ENCODE data around the gene LRRC2.

The LRRC2 gene

DNA sequence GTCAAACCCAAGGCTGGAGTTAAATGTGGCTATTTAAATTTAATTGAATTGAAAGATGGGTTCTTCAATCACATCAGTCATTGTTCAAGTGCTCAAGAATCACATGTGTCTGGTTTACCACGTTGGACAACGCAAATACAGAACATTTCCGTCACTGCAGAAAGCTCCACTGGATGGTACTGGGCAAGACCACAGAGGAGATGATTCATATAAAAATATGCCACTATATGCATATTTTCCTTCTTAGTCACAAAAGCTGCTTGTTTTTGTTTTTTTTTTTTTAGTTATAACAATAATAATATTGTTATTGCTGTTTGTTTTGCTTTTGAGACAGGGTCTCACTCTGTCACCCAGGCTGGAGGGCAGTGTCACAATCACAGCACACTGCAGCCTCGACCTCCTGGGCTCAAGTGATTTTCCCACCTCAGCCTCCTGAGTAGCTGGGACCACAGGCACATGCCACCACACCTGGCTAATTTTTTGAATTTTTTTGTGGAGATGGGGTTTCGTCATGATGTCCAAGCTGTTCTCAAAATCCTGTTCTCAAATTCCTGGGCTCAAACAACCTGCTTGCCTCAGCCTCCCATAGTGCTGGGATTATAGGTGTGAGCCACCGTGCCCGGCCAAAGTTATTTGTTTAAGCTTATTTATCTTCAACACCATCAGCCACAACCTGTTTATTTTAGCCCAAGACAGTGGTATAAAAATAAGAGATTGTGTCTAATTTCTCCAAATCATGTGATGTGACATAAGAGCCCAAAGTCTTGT lies 48.9 kb downstream of the LRRC2 start:
- ATAC-seq (ENCODE audit: insufficient read depth, low read depth) (no peak), DNase-seq (no peak)
- H2AFZ ChIP-seq (ENCODE audit: low read depth, low read length): 0 out of 2 replicates have a peak overlapping the region, but pooled peaks have one; percentile 8
- H3K36me3 ChIP-seq (ENCODE audit: insufficient read depth, low read length): no peaks in the 10 kb centered on the region
- no peak for TF ChIP-seq EZH2 (IDR thresholded peaks at IDR 0.05; ENCODE audit: borderline replicate concordance, low read depth, low read length, severe bottlenecking)
- TF ChIP-seq CTCF (IDR thresholded peaks at IDR 0.05; ENCODE audit: borderline replicate concordance, extremely low read depth, low read length, poor library complexity, severe bottlenecking): no peak
- no peak overlapping the region for H3K4me3 ChIP-seq (ENCODE audit: low read depth in 1 of 2, low read length in 2 of 2)
- no peak overlapping the region; the same call in 1 of the 2 replicates for H3K27ac ChIP-seq (ENCODE audit: low read length)
- no peaks in the 10 kb centered on the region for H3K27me3 ChIP-seq (ENCODE audit: insufficient read depth, low read length, poor library complexity)
- H3K4me1 ChIP-seq (ENCODE audit: insufficient read depth, low read length): peaks cover 6% of the 10 kb centered on the region
- no peaks in the 10 kb centered on the region for H4K20me1 ChIP-seq (ENCODE audit: insufficient read depth, low read length)
- H3K79me2 ChIP-seq (ENCODE audit: insufficient read depth, low read length): no peaks in the 10 kb centered on the region
- H3K9ac ChIP-seq (ENCODE audit: low read depth, low read length): no peak overlapping the region
- no peak overlapping the region for H3K4me2 ChIP-seq (ENCODE audit: insufficient read depth, low read length)
- no peaks in the 10 kb centered on the region for H3K9me3 ChIP-seq (ENCODE audit: insufficient read depth, low read length, severe bottlenecking)

GRCh38 chr3:46516521-46516920 lies 49.6 kb downstream of the LRRC2 start:
- no peak overlapping the region for H2AFZ ChIP-seq (ENCODE audit: low read depth, low read length)

GRCh38 chr3:46512191-46512749 lies 53.8 kb downstream of the LRRC2 start:
- no peaks in the 10 kb centered on the region for H3K27me3 ChIP-seq (ENCODE audit: insufficient read depth, low read length, poor library complexity)
- DNase-seq (no peak), ATAC-seq (ENCODE audit: insufficient read depth, low read depth) (no peak)
- no peaks in the 10 kb centered on the region for H3K36me3 ChIP-seq (ENCODE audit: insufficient read depth, low read length)
- H3K4me2 ChIP-seq (ENCODE audit: insufficient read depth, low read length): no peak overlapping the region
- no peak overlapping the region for H3K9ac ChIP-seq (ENCODE audit: low read depth, low read length)
- TF ChIP-seq CTCF (IDR thresholded peaks at IDR 0.05; ENCODE audit: borderline replicate concordance, extremely low read depth, low read length, poor library complexity, severe bottlenecking) (no peak), EZH2 (IDR thresholded peaks at IDR 0.05; ENCODE audit: borderline replicate concordance, low read depth, low read length, severe bottlenecking) (no peak)
- no peaks in the 10 kb centered on the region for H3K4me1 ChIP-seq (ENCODE audit: insufficient read depth, low read length)
- H3K27ac ChIP-seq (ENCODE audit: low read length): no peak overlapping the region
- no peaks in the 10 kb centered on the region for H3K9me3 ChIP-seq (ENCODE audit: insufficient read depth, low read length, severe bottlenecking)
- no peaks in the 10 kb centered on the region for H3K79me2 ChIP-seq (ENCODE audit: insufficient read depth, low read length)
- H4K20me1 ChIP-seq (ENCODE audit: insufficient read depth, low read length): no peaks in the 10 kb centered on the region
- peak overlapping the region; percentile 22; the same call in 1 of the 2 replicates for H2AFZ ChIP-seq (ENCODE audit: low read depth, low read length)
- H3K4me3 ChIP-seq (ENCODE audit: low read depth in 1 of 2, low read length in 2 of 2): no peak overlapping the region

More at GRCh38 chr3:46516521-46516920, 49.6 kb downstream of the LRRC2 start:
- no peaks in the 10 kb centered on the region for H4K20me1 ChIP-seq (ENCODE audit: insufficient read depth, low read length)
- no peak overlapping the region for H3K9ac ChIP-seq (ENCODE audit: low read depth, low read length)
- TF ChIP-seq EZH2 (IDR thresholded peaks at IDR 0.05; ENCODE audit: borderline replicate concordance, low read depth, low read length, severe bottlenecking) (no peak), CTCF (IDR thresholded peaks at IDR 0.05; ENCODE audit: borderline replicate concordance, extremely low read depth, low read length, poor library complexity, severe bottlenecking) (no peak)
- no peaks in the 10 kb centered on the region for H3K9me3 ChIP-seq (ENCODE audit: insufficient read depth, low read length, severe bottlenecking)
- ATAC-seq (ENCODE audit: insufficient read depth, low read depth): no peak
- H3K27me3 ChIP-seq (ENCODE audit: insufficient read depth, low read length, poor library complexity): no peaks in the 10 kb centered on the region
- no peak overlapping the region for H3K4me3 ChIP-seq (ENCODE audit: low read depth in 1 of 2, low read length in 2 of 2)
- no peaks in the 10 kb centered on the region for H3K36me3 ChIP-seq (ENCODE audit: insufficient read depth, low read length)
- H3K4me1 ChIP-seq (ENCODE audit: insufficient read depth, low read length): peaks cover 6% of the 10 kb centered on the region
- DNase-seq: no peak
- no peaks in the 10 kb centered on the region for H3K79me2 ChIP-seq (ENCODE audit: insufficient read depth, low read length)
- H3K27ac ChIP-seq (ENCODE audit: low read length): no peak overlapping the region
- H3K4me2 ChIP-seq (ENCODE audit: insufficient read depth, low read length): no peak overlapping the region

Data from DND-41 (cell line).